Epithelial cell of esophagus (primary cell): ENCODE data around the gene NOTO.

Experiments used
- DNase-seq: peaks from one replicate; pipeline ENCODE4 v3.0.0; 2010; ENCODE audit warnings: low read depth
- H3K4me3 ChIP-seq: 2 replicates; pipeline ENCODE4 v1.5.1; 2011; ENCODE audit warnings: mild to moderate bottlenecking, low read length, control low read depth
- TF ChIP-seq, protein P1 (sequence below): IDR thresholded peaks from 2 replicates; pipeline ENCODE4 v1.5.1; 2011; ENCODE audit warnings: low read depth, mild to moderate bottlenecking, low read length, control low read depth, inconsistent platforms; ENCODE audit not compliant: insufficient read depth; ENCODE audit errors: missing control alignments

NOTO gene

DNA sequence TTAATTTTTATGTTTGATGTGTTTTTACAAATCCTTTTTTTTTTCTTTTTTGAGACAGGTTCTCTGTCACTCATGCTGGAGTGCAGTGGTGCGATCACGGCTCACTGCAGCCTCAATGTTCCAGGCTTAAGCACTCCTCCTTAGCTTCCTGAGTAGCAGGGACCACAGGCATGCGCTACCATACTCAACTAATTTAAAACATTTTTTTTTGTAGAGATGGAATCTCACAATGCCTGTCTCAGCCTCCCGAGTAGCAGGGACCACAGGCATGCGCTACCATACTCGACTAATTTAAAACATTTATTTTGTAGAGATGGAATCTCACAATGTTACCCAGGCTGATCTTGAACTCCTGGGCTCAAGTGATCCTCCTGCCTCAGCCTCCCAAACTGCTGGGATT is 3.2 kb downstream of the NOTO start:
- H3K4me3 ChIP-seq, result no peak overlapping the region
- no peak for DNase-seq
- TF ChIP-seq, protein P1, sequence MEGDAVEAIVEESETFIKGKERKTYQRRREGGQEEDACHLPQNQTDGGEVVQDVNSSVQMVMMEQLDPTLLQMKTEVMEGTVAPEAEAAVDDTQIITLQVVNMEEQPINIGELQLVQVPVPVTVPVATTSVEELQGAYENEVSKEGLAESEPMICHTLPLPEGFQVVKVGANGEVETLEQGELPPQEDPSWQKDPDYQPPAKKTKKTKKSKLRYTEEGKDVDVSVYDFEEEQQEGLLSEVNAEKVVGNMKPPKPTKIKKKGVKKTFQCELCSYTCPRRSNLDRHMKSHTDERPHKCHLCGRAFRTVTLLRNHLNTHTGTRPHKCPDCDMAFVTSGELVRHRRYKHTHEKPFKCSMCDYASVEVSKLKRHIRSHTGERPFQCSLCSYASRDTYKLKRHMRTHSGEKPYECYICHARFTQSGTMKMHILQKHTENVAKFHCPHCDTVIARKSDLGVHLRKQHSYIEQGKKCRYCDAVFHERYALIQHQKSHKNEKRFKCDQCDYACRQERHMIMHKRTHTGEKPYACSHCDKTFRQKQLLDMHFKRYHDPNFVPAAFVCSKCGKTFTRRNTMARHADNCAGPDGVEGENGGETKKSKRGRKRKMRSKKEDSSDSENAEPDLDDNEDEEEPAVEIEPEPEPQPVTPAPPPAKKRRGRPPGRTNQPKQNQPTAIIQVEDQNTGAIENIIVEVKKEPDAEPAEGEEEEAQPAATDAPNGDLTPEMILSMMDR, result no peak

DNA sequence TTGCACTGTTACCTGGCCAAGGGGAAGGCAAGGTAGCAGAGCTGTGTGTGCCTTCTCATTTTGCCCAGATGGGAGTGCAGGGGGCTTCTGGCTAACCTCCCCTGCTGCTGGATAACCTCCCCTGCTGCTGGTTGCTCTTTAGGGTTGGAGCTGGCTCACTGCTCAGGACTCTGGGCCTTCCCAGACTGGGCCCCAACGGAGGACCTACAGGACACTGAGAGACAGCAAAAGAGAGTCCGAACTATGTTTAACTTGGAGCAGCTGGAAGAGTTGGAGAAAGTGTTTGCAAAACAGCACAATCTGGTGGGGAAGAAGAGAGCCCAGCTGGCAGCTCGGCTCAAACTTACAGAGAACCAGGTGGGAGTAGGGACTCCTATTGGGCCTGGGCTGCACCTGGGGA is 5.9 kb downstream of the NOTO start:
- DNase-seq, result no peak
- no peak overlapping the region for H3K4me3 ChIP-seq
- TF ChIP-seq, protein P1, result no peak

DNA sequence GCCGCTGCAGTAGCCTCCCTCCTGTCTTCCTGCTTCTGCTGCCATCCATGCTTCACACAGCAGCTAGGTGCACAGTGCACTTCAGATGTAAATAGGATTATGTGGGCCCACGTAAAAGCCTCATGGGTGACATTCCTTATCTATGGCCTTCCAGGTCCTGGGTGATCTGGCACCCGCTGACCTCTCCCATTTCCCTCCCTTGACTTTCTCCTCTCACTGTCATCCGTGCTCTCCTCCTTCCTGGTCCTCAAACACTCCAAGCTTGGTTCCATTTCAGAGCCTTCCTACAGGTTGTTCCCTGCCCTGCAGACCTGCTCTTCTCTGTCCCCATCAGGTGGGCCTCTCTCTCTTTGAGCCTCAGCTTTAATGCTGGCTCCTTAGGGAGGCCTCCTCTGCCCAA is 7.6 kb downstream of the NOTO start:
- TF ChIP-seq, protein P1, result no peak
- no peak overlapping the region for H3K4me3 ChIP-seq
- DNase-seq, result no peak

DNA sequence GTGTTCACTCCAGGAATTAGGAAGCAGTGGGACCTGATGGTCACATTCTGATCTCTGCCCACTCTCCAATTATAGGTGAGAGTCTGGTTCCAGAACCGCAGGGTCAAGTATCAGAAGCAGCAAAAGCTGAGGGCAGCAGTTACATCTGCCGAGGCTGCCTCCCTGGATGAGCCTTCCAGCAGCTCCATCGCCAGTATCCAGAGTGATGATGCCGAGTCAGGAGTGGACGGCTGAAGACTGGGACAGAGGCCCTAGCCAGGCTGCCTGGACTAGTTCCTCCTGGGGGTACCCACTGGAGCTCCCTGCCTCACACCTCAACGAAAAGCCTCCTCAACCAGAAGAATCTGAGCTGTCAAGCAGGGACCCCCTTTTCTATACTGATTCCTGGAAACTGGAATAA is 8.3 kb downstream of the NOTO start:
- no peak overlapping the region for H3K4me3 ChIP-seq
- TF ChIP-seq, protein P1, result no peak
- DNase-seq, result no peak

DNA sequence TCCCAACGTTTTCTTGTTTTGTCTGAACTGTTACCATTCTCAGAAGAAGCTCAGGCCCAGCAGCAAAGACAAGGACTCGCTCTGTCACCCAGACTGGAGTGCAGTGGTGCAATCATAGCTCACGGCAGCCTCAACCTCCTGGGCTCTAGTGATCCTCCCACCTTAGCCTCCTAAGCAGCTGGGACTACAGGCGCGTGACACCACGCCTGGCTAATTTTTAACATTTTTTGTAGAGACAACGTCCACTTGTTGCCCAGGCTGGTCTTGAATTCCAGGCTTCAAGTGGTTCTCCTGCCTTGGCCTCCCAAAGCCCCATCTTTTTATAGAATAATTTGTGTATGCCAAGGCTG is 9.7 kb downstream of the NOTO start:
- H3K4me3 ChIP-seq, result no peak overlapping the region
- TF ChIP-seq, protein P1, result no peak
- no peak for DNase-seq

DNA sequence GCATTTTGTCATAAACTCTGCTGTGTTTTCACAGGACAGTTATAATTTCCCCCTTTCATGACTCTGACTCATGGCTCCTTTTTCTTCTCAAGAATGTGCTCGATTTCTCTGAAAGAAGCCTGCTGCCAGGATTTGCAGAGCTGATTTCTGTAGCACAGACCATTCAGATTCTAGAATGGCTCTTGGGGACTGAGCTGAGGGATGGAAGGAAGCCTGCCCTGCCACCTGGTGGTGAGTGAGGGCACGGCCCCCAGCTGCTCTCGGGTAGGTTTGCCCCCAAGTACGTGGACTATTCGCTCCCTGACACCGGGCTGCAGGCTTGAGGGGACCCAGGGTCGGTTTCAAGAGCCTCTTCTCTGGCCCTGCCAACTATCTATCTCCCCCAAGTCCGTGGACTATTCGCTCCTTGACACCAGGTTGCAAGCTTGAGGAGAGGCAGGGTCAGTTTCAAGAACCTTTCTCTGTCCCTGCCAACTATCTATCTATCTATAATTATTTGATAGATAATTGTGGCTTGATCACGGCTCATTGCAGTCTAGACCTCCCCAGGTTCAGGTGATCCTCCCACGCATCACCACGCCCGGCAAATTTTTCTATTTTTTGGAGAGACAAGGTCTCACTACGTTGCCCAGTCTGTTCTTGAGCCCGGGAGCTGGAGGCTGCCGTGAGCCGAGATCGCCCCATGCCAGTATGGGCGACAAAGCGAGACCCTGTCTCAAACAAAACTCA is 10.2 kb downstream of the NOTO start:
- peak; percentile 79 for DNase-seq
- H3K4me3 ChIP-seq, result no peak overlapping the region
- TF ChIP-seq, protein P1, result peak; percentile 96
